AG09309 (cell line): Measurements from ENCODE around the gene EPDR1.

Experiments
- DNase-seq: peaks from one replicate; pipeline ENCODE4 v3.0.0-alpha.2; 2010; ENCODE audit warnings: low read depth
- H3K4me3 ChIP-seq: 2 replicates; pipeline ENCODE4 v1.5.1; 2011; ENCODE audit warnings: mild to moderate bottlenecking, low read depth, low read length, moderate library complexity; ENCODE audit not compliant: control insufficient read depth
- CTCF ChIP-seq: IDR thresholded peaks from 2 replicates; pipeline ENCODE4 v1.5.1; 2011; ENCODE audit warnings: mild to moderate bottlenecking, low read depth, low read length, inconsistent platforms; ENCODE audit not compliant: insufficient read depth, control insufficient read depth; ENCODE audit errors: missing control alignments

Gene EPDR1

GRCh38 chr7:37984750-37985390 is 64.4 kb downstream of the EPDR1 start:
- DNase-seq: no peak
- no peak for TF ChIP-seq CTCF
- no peak overlapping the region for H3K4me3 ChIP-seq

GRCh38 chr7:37986908-37987330 is 66.5 kb downstream of the EPDR1 start:
- TF ChIP-seq CTCF: no peak
- H3K4me3 ChIP-seq: no peak overlapping the region
- DNase-seq: no peak

- no peak overlapping the region for H3K4me3 ChIP-seq
- TF ChIP-seq CTCF: no peak
- no peak for DNase-seq
Observed at GRCh38 chr7:37987732-37988131, 67.3 kb downstream of the EPDR1 start.

GRCh38 chr7:37988721-37989650 is 68.5 kb downstream of the EPDR1 start:
- DNase-seq: no peak
- H3K4me3 ChIP-seq: no peak overlapping the region
- TF ChIP-seq CTCF: no peak

GRCh38 chr7:37990337-37990736 is 69.9 kb downstream of the EPDR1 start:
- no peak for DNase-seq
- H3K4me3 ChIP-seq: no peak overlapping the region
- TF ChIP-seq CTCF: no peak

GRCh38 chr7:37993060-37993501 is 72.6 kb downstream of the EPDR1 start:
- DNase-seq: no peak
- TF ChIP-seq CTCF: no peak

More at GRCh38 chr7:37993060-37993501, 72.6 kb downstream of the EPDR1 start:
- no peak overlapping the region for H3K4me3 ChIP-seq
